ENCODE results near the gene USP17L27. TPM values are rescaled to one million over a fixed set of nuclear protein-coding genes. Genes with fewer than 3 reads are reported as not detected.
"Not testable (repeated sequence)": the region's sequence is repeated elsewhere in the genome, so short reads cannot be mapped to it uniquely, and the experiment has no call there.

The USP17L27 gene, protein sequence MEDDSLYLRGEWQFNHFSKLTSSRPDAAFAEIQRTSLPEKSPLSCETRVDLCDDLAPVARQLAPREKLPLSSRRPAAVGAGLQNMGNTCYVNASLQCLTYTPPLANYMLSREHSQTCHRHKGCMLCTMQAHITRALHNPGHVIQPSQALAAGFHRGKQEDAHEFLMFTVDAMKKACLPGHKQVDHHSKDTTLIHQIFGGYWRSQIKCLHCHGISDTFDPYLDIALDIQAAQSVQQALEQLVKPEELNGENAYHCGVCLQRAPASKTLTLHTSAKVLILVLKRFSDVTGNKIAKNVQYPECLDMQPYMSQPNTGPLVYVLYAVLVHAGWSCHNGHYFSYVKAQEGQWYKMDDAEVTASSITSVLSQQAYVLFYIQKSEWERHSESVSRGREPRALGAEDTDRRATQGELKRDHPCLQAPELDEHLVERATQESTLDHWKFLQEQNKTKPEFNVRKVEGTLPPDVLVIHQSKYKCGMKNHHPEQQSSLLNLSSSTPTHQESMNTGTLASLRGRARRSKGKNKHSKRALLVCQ
- not detected in 2 replicates for total RNA-seq

DNA sequence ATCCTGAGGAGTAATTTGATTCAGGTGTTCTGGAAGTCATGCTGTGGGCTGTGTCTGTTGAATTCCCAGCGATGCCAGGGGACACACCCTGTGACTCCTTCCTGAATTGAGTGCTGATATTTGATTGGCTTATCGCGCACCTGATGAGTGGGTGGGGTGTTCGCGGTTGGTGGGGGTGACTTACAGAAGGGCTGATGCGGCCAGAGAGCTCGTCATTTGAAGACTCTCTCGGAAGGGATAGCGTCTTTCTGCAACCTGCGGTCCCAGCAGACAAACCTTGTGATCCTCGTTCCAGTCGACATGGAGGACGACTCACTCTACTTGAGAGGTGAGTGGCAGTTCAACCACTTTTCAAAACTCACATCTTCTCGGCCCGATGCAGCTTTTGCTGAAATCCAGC lies at the start of gene USP17L27:
USP17L27 (plus strand) TSS at position 301 of the 400 bp plus-strand sequence; CDS start at position 301, 0 bp downstream.
- not testable (repeated sequence) for DNase-seq

DNA sequence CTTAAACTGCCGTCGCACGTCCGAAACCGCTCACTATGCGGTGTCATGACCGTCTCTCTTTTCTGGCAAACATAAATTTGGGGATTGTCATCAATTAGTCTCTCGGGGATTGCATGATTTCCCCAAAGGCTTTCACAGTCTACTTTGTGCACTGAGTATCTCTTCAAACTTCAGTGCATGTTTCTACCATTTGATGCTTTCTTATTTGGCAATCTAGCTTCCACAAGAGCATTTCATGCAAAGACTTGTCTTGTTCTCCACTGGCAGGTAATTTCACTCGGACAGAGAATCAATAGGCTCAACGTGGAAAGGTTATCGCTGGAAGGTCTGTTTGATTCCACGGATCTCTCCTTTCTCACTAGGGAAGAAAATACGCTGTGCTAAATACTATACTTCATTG lies 19.8 kb upstream of the USP17L27 start:
- not testable (repeated sequence) for DNase-seq

DNA sequence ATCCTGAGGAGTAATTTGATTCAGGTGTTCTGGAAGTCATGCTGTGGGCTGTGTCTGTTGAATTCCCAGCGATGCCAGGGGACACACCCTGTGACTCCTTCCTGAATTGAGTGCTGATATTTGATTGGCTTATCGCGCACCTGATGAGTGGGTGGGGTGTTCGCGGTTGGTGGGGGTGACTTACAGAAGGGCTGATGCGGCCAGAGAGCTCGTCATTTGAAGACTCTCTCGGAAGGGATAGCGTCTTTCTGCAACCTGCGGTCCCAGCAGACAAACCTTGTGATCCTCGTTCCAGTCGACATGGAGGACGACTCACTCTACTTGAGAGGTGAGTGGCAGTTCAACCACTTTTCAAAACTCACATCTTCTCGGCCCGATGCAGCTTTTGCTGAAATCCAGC lies 19.1 kb upstream of the USP17L27 start, which contains the start of gene USP17L24:
USP17L24 (plus strand) TSS at position 301 of the 400 bp plus-strand sequence; CDS start at position 301, 0 bp downstream.
- not testable (repeated sequence) for DNase-seq

DNA sequence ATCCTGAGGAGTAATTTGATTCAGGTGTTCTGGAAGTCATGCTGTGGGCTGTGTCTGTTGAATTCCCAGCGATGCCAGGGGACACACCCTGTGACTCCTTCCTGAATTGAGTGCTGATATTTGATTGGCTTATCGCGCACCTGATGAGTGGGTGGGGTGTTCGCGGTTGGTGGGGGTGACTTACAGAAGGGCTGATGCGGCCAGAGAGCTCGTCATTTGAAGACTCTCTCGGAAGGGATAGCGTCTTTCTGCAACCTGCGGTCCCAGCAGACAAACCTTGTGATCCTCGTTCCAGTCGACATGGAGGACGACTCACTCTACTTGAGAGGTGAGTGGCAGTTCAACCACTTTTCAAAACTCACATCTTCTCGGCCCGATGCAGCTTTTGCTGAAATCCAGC lies 14.3 kb upstream of the USP17L27 start, which contains the start of gene USP17L25:
USP17L25 (plus strand) TSS at position 301 of the 400 bp plus-strand sequence; CDS start at position 301, 0 bp downstream.
- DNase-seq: not testable (repeated sequence)

DNA sequence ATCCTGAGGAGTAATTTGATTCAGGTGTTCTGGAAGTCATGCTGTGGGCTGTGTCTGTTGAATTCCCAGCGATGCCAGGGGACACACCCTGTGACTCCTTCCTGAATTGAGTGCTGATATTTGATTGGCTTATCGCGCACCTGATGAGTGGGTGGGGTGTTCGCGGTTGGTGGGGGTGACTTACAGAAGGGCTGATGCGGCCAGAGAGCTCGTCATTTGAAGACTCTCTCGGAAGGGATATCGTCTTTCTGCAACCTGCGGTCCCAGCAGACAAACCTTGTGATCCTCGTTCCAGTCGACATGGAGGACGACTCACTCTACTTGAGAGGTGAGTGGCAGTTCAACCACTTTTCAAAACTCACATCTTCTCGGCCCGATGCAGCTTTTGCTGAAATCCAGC lies 9.6 kb upstream of the USP17L27 start, which contains the start of gene USP17L26:
USP17L26 (plus strand) TSS at position 301 of the 400 bp plus-strand sequence; CDS start at position 301, 0 bp downstream.
- not testable (repeated sequence) for DNase-seq

DNA sequence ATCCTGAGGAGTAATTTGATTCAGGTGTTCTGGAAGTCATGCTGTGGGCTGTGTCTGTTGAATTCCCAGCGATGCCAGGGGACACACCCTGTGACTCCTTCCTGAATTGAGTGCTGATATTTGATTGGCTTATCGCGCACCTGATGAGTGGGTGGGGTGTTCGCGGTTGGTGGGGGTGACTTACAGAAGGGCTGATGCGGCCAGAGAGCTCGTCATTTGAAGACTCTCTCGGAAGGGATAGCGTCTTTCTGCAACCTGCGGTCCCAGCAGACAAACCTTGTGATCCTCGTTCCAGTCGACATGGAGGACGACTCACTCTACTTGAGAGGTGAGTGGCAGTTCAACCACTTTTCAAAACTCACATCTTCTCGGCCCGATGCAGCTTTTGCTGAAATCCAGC lies 4.8 kb upstream of the USP17L27 start, which contains the start of gene USP17L5:
USP17L5 (plus strand) TSS at position 301 of the 400 bp plus-strand sequence; CDS start at position 301, 0 bp downstream.
- not testable (repeated sequence) for DNase-seq

DNA sequence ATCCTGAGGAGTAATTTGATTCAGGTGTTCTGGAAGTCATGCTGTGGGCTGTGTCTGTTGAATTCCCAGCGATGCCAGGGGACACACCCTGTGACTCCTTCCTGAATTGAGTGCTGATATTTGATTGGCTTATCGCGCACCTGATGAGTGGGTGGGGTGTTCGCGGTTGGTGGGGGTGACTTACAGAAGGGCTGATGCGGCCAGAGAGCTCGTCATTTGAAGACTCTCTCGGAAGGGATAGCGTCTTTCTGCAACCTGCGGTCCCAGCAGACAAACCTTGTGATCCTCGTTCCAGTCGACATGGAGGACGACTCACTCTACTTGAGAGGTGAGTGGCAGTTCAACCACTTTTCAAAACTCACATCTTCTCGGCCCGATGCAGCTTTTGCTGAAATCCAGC lies 4.6 kb downstream of the USP17L27 start, which contains the start of gene USP17L28:
USP17L28 (plus strand) TSS at position 301 of the 400 bp plus-strand sequence; CDS start at position 301, 0 bp downstream.
- DNase-seq: not testable (repeated sequence)

DNA sequence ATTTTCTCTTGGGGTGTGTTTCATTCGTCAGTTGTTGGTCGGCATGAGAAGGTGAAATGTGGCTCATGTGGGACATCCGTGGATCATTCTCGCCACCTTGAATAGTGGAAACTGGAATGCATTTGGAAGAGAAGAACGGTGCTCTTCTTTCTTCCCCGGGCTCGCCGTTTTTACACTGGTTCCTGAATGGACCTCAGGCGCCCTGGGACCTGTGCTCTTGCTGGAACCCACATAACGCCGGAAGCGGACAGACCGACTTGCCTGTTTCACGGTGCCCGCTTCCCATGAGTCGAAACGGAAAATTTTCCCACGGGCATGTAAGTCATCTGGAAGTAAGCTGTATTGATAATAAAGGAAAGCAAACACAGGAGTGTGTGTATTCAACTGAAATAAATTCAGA lies 6.9 kb downstream of the USP17L27 start:
- DNase-seq: not testable (repeated sequence)

DNA sequence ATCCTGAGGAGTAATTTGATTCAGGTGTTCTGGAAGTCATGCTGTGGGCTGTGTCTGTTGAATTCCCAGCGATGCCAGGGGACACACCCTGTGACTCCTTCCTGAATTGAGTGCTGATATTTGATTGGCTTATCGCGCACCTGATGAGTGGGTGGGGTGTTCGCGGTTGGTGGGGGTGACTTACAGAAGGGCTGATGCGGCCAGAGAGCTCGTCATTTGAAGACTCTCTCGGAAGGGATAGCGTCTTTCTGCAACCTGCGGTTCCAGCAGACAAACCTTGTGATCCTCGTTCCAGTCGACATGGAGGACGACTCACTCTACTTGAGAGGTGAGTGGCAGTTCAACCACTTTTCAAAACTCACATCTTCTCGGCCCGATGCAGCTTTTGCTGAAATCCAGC lies 9.4 kb downstream of the USP17L27 start, which contains the start of gene USP17L29:
USP17L29 (plus strand) TSS at position 301 of the 400 bp plus-strand sequence; CDS start at position 301, 0 bp downstream.
- DNase-seq: not testable (repeated sequence)

DNA sequence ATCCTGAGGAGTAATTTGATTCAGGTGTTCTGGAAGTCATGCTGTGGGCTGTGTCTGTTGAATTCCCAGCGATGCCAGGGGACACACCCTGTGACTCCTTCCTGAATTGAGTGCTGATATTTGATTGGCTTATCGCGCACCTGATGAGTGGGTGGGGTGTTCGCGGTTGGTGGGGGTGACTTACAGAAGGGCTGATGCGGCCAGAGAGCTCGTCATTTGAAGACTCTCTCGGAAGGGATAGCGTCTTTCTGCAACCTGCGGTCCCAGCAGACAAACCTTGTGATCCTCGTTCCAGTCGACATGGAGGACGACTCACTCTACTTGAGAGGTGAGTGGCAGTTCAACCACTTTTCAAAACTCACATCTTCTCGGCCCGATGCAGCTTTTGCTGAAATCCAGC lies 18.9 kb downstream of the USP17L27 start, which contains the start of gene USP17L30:
USP17L30 (plus strand) TSS at position 301 of the 400 bp plus-strand sequence; CDS start at position 301, 0 bp downstream.
- DNase-seq: not testable (repeated sequence)

DNA sequence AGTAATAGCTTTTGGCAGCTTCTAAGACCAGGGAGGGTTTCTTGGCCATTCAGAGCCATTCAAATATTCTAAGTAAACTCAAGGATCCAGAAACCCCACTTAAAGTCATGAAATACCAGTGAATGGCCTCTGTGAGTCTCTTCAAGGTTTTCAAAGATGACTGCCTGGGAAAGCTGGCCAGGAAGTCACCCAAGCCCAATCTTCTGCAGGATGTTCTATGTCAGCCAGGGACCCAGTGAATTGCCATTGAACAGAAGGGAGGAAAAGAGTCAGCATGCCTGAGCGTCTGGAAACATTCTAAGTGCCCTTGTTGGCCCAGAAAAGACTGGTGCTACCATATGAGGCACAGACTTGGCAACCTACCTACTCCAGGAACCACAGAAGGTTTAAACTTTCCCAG lies 35.9 kb downstream of the USP17L27 start:
- not testable (repeated sequence) for DNase-seq

DNA sequence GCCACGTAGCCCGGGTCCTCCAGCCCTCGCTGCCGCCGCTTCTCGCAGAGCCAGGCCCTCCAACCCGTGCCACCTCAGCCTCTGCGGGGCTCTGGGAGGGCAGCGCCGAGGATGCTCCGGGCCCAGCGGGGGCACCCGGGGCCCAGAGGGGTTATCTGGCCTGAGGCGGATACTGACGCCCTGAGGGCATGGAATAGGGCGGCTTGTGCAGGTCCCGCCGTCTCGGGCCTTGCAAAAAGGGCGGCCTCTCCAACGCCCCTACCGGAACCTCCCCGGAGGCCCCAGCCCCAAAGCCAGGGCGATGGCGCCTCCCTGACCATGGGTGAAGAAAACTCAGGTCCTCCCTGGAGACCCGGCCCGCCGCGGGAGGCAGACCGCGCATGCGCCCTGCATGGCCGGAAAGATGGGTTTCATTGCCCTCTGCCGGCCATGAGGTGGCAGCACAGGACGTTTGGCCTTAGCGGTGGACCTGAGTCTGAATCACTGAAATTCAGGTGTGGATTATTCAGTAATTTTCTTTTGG lies 37.1 kb downstream of the USP17L27 start:
- peak; percentile 2 for DNase-seq

DNA sequence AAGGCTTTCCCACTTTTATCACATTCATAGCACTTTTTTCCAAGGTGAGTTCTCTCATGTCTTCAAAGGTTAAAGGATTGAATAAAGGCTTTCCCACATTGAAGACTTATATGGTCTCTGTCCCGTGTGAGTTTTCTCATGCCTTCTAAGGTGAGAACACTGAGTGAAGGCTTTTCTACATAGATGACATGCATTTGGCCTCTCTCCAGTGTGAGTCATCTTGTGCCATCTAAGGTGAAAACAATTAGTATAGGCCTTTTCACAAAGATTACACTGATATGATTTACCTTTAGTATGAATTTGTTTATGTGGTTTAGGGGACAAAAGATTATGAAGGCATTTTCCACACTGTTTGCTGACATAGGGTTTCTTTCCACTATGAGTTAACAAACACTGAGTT lies 40.2 kb downstream of the USP17L27 start:
- no peak for DNase-seq

DNA sequence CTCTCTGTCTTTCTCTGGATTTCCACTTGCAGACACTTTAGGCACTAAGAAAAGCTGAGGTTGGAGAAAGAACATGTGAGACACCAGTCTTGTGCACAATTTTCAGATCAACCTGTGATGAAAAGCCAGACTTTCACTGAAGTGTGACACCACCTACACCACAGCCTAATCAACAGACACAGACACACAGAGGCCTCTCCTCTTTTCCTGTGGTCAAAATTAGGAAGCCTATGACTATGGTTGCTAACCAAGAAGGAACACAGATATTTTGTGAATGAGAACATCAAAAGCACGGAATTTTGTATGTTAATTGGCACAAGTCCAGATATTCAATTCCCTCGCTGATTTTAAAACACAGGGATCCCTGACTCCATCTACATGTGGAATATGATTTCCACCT lies 45.1 kb downstream of the USP17L27 start:
- DNase-seq: not testable (repeated sequence)

Other genes starting within 250 kb of the USP17L27 start
- gene FAM90A26, start 173.7 kb upstream of the USP17L27 start, total RNA-seq: not detected in 2 replicates
- not detected in 2 replicates for gene USP17L10, start 133.5 kb upstream of the USP17L27 start, total RNA-seq
- gene USP17L11, start 128.7 kb upstream of the USP17L27 start, total RNA-seq: not detected in 2 replicates
- gene USP17L12, start 124.0 kb upstream of the USP17L27 start, total RNA-seq: not detected in 2 replicates
- gene USP17L13, start 119.3 kb upstream of the USP17L27 start, total RNA-seq: not detected in 2 replicates
- not detected in 2 replicates for gene USP17L15, start 109.8 kb upstream of the USP17L27 start, total RNA-seq
- gene USP17L17, start 100.3 kb upstream of the USP17L27 start, total RNA-seq: not detected in 2 replicates
- not detected in 2 replicates for gene USP17L18, start 95.5 kb upstream of the USP17L27 start, total RNA-seq
- gene USP17L19, start 90.8 kb upstream of the USP17L27 start, total RNA-seq: not detected in 2 replicates
- not detected in 2 replicates for gene USP17L20, start 86.0 kb upstream of the USP17L27 start, total RNA-seq
- gene USP17L21, start 81.3 kb upstream of the USP17L27 start, total RNA-seq: not detected in 2 replicates
- not detected in 2 replicates for gene USP17L22, start 76.5 kb upstream of the USP17L27 start, total RNA-seq
- not detected in 2 replicates for gene USP17L24, start 19.0 kb upstream of the USP17L27 start, total RNA-seq
- gene USP17L25, start 14.2 kb upstream of the USP17L27 start, total RNA-seq: not detected in 2 replicates
- gene USP17L26, start 9.5 kb upstream of the USP17L27 start, total RNA-seq: not detected in 2 replicates
- gene USP17L5, start 4.7 kb upstream of the USP17L27 start, total RNA-seq: not detected in 2 replicates
- not detected in 2 replicates for gene USP17L28, start 4.7 kb downstream of the USP17L27 start, total RNA-seq
- gene USP17L29, start 9.5 kb downstream of the USP17L27 start, total RNA-seq: not detected in 2 replicates
- gene USP17L30, start 19.0 kb downstream of the USP17L27 start, total RNA-seq: not detected in 2 replicates
- not detected in 2 replicates for gene DEFB131A, start 100.3 kb downstream of the USP17L27 start, total RNA-seq